Measurements from ENCODE around the gene SAMD15.

GRCh38 chr14:77426396-77426795 lies 49.2 kb downstream of the SAMD15 start:
- TF ChIP-seq, protein P1, sequence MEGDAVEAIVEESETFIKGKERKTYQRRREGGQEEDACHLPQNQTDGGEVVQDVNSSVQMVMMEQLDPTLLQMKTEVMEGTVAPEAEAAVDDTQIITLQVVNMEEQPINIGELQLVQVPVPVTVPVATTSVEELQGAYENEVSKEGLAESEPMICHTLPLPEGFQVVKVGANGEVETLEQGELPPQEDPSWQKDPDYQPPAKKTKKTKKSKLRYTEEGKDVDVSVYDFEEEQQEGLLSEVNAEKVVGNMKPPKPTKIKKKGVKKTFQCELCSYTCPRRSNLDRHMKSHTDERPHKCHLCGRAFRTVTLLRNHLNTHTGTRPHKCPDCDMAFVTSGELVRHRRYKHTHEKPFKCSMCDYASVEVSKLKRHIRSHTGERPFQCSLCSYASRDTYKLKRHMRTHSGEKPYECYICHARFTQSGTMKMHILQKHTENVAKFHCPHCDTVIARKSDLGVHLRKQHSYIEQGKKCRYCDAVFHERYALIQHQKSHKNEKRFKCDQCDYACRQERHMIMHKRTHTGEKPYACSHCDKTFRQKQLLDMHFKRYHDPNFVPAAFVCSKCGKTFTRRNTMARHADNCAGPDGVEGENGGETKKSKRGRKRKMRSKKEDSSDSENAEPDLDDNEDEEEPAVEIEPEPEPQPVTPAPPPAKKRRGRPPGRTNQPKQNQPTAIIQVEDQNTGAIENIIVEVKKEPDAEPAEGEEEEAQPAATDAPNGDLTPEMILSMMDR (IDR thresholded peaks at IDR 0.05), result no peak
- no peak for TF ChIP-seq POLR2A (IDR thresholded peaks at IDR 0.05)

Measured in lower leg skin (tissue), 3 donors.